Activated CD4-positive, CD25-positive, alpha-beta regulatory T cell treated with anti-CD3 and anti-CD28 coated beads, Interleukin-2, amount 50 U/mL, for 16 hours (primary cell): Measurements from ENCODE around the gene SOX12.
"Not testable (repeated sequence)": the region's sequence is repeated elsewhere in the genome, so short reads cannot be mapped to it uniquely, and the experiment has no call there.

Source experiments
- DNase-seq: peaks from one replicate; pipeline ENCODE4 v3.0.0-alpha.2; 2020; ENCODE audit warnings: low read depth, low spot score

SOX12 gene

DNA sequence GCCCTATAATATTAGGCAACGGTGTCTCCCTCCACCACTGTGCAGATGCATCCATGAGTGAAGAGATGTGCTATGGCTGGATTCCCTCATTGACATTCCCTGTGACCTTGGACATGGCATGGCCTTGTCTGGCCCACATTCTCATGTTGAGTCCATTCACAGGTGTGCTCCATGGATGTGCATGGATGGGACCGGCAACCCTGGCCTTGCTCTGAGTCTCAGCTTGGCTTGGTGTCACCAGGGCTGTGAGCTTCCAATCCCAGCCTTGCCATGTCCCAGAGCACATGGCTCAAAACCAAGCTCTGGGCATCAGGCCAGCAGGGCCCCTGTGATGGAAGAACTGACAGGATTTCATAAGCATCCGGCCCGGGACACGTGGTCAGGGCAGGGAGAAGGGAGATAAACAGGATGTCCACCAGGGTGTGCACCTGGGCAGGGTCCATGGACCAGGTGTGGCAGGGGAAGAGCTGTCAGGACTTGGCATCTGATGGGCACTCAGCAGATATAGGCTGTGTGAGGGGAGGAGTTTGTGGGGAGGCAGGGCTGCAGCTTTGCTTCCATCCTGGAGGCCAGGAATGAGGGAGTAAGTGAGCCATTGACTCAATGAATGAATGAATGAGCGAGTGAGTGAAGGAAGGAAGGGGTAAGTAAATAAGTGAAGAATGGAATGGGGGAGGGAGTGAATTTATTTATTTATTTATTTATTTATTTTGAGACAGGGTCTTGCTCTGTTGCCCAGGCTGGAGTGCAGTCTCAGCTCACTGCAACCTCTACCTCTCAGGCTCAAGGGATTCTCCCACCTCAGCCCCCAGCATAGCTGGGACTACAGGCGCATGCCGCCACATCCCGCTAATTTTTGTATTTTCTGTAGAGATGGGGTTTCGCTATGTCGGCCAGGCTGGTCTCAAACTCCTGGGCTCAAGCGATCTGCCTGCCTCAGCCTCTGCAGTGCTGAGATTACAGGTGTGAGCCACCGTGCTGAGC is 37.2 kb downstream of the SOX12 start:
- no peak for DNase-seq

GRCh38 chr20:363319-364078 is 38.1 kb downstream of the SOX12 start:
- DNase-seq, result no peak

- DNase-seq, result no peak
Measured at GRCh38 chr20:364905-365794, 39.8 kb downstream of the SOX12 start.

DNA sequence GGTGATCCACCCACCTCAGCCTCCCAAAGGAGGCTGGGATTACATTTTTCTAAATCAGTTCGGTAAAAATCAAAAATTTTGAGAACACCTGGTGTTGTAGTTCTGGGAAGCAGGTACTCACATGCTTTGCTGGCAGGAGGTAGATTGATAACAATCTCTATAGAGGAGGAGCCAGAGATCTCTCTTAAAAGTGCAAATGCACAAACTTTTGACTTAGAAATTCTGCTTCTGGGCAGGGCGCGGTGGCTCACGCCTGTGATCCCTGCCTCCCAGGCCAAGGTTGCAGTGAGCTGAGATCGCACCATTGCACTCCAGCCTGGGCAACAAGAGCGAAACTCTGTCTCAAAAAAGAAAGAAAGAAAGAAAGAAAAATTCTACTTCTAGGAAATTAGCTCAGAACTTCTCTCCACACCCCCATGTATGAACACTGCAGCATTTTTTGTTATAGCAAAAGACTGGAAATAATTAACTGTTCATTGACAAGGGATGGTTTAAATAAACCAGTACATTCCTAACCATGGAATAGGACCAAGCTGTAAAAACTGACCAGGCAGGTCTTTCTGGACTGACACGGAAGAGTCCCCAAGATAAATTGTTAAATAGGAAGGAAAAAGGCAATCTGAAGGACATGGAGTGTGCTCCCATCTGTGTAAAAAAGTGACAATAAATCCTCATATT is 40.8 kb downstream of the SOX12 start:
- no peak for DNase-seq

DNA sequence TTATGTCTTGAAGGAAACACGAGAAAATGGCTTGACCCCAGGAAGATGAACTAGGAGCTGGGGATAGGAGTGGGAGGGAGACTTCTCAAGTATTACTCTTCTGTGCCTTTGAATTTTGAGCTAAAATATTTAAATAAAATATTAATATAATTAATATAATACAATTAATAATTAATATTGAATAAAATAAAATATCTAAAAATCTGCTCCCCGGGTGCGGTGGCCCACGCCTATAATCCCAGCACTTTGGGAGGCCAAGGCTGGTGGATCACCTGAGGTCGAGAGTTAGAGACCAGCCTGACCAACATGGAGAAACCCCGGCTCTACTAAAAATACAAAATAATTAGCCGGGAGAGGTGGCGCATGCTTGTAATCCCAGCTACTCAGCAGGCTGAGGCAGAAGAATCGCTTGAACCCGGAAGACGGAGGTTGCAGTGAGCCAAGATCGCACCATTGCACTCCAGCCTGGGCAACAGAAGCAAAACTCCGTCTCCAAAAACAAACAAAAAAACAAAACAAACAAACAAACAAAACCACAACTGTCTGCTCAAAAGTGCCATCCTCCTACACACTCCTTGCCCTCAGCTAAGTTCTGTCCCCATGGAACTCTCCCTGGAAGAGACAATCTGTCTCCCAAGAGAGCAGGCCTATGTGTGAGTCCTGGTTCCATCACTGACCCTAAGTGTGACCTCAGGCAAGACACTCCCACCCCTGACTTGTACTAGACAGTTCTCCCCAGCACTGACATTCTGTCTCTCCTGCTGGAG is 41.5 kb downstream of the SOX12 start:
- no peak for DNase-seq

DNA sequence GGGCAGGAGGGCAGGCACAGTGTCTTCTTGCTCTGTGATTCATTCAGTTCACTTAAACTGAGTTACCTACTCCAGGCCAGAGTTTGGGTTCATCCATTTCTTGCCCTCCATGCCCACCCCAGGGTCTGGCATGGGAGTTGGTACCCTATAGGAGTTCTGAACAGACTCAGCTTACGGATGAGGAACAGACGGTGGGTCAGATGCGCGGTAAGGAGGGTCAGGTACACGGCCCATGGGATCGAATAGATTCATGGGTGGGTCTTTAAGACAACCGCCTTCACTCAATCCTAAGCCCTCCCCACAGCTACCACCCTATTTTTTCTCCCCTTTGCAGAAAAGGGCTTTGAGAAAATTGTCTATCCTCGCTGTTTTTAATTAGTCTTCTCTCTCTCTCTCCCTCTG is 42.1 kb downstream of the SOX12 start:
- DNase-seq, result no peak

- no peak for DNase-seq
Measured at GRCh38 chr20:368915-369314, 43.6 kb downstream of the SOX12 start.

GRCh38 chr20:370151-370600 is 44.8 kb downstream of the SOX12 start:
- no peak for DNase-seq

DNA sequence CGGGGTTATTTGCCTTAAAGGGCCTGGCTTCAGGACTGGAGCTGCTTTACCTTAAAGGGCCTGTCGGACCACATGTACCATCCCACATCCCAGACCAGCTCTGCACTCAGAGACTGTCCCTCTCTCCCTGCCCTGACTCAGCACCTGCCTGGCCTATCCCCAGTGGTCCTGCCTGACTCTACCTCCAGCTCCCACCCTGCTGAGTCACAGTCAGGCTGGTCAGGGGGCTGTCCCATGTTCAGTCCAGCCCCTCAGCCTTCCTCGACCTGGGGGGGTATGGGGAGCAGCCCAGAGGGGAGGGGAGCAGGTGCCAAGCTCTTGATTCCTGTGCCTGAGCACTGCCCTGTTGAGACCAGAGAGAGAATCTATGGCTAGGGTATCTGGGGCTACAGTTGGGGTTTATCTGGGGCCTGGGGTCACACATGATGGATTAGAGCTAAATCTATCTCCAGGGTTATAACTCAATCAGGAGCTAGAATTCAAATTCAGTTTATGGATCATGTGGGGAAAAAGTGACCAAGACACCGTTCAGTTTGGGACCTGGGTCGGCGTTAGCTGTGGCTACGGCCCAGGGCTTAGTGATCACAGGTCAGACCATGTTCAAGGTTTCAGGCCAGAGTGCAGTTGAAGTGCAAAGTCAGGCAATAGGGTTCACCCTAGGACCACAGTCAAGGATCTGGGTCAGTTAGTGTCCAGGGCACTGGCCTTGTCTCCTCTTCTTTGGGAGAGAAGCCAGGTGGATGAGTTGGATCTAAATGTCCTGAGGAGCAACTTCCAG is 45.8 kb downstream of the SOX12 start:
- no peak for DNase-seq

- DNase-seq, result no peak
Measured at GRCh38 chr20:371755-372542, 46.6 kb downstream of the SOX12 start.

GRCh38 chr20:372543-373082 is 47.3 kb downstream of the SOX12 start:
- not testable (repeated sequence) for DNase-seq

DNA sequence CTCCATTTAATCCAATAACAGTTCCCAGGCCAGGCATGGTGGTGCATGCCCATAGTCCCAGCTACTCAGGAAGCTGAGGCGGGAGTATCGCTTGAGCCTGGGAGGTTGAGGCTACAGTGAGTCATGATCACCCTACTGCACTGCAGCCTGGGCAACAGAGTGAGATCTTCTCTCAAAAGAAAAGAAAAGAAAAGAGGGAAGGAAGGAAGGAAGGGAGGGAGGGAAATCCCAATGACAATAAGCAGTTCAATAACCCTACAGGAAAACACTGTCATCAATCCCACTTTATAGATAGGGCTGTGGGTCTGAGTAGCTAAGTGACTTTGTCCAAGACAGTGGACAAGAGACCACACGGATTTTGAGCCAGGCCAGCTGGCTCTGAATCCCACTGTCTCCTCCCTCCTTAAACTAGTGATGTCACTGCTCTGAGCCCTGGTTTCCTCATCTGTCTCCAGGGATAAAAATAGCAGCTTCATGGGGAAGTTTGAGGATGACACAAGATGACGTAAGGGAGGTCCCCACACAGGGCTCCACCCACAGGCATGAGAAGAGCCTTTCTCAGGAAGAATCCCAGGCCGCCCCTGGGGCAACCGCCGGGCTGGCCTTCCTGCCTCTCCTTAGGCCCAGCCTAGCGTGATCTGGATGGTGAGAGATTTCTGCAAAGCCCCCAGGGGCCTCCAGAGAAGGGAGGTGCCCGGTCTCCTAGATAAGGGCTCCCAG is 48.0 kb downstream of the SOX12 start:
- DNase-seq, result no peak

- no peak for DNase-seq
Measured at GRCh38 chr20:375265-375889, 50.0 kb downstream of the SOX12 start.

GRCh38 chr20:376089-376488 is 50.7 kb downstream of the SOX12 start:
- DNase-seq, result no peak

DNA sequence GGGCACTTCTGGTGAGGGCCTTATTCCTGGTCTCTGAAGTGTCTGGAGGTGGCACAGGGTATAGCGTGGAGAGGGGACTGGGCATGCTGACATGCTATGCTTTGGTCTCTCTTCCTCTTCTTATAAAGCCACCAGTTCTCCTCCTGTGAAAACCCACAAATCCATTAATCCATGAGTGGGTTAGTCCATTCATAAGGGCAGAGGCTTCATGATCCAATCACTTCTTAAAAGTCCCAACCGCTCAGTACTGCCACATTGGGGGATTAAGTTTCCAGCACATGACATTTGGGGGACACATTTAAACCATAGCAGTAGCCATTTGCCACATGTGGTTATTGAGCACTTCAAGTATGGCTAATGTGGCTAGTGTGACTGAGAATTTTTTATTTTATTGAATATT is 51.4 kb downstream of the SOX12 start:
- DNase-seq, result no peak

DNA sequence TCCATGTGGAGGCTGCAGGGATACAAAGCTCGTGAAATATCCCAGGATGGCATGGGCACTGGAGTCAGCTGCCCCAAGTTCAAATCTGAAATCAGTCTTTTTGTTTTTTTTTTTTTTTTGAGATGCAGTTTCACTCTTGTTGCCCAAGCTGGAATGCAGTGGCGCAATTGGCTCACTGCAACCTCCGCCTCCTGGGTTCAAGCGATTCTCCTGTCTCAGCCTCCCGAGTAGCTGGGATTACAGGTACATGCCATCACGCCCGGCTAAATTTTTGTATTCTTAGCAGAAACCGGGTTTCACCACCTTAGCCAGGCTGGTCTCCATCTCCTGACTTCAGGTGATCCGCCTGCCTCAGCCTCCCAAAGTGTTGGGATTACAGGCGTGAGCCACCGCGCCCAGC is 52.2 kb downstream of the SOX12 start:
- DNase-seq, result not testable (repeated sequence)

GRCh38 chr20:378961-379336 is 53.6 kb downstream of the SOX12 start:
- no peak for DNase-seq
